Measurements from ENCODE around the gene MYH13. TPM values are rescaled to one million over a fixed set of nuclear protein-coding genes. Genes with fewer than 3 reads are reported as not detected.

Gene MYH13
- total and polyA plus RNA-seq, 9 of the 15 experiments (the other 6 are each of a cell fraction or from before 2014, with no cell fraction given) = 0.01 TPM; not detected in 8

DNA sequence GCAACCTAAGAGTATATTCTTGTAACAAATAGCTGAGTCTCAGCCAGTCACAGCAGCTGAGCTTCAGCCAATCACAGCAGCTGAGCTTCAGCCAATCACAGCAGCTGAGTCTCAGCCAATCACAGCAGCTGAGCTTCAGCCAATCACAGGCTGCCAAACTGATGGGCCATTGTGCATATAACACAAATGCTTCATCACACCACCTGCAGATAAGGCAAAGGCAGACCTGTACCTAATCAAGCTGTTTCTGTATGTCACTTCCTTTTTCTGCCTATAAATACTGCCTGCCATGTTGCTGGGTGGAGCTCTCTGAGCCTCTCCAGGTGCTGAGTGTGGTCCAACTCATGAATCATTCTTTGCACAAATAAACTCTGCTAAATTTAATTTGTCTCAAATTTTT, 19.9 kb downstream of the MYH13 start:
- CTCF ChIA-PET (ENCODE audit: low intra/inter-chr PET ratio) = no interaction called here
- no peak for TF ChIP-seq SMARCB1 (IDR thresholded peaks at IDR 0.05; ENCODE audit: insufficient read length, low read depth)
- TF ChIP-seq NR2F6 (CRISPR knock-in tag; IDR thresholded peaks at IDR 0.05) = no peak
- TF ChIP-seq PTRF (tag; IDR thresholded peaks at IDR 0.05) = no peak
- TF ChIP-seq ZNF778 (CRISPR knock-in tag; IDR thresholded peaks at IDR 0.05) = no peak
- TF ChIP-seq ZC3H8 (IDR thresholded peaks at IDR 0.05) = no peak
- TF ChIP-seq HDAC6 (IDR thresholded peaks at IDR 0.05; ENCODE audit: low read depth, low read length) = no peak
- no peak for TF ChIP-seq TAF7 (tag; IDR thresholded peaks at IDR 0.05)
- TF ChIP-seq POU5F1 (IDR thresholded peaks at IDR 0.05; ENCODE audit: borderline replicate concordance, low read depth, low read length, partially characterized antibody) = no peak
- TF ChIP-seq, protein P1, sequence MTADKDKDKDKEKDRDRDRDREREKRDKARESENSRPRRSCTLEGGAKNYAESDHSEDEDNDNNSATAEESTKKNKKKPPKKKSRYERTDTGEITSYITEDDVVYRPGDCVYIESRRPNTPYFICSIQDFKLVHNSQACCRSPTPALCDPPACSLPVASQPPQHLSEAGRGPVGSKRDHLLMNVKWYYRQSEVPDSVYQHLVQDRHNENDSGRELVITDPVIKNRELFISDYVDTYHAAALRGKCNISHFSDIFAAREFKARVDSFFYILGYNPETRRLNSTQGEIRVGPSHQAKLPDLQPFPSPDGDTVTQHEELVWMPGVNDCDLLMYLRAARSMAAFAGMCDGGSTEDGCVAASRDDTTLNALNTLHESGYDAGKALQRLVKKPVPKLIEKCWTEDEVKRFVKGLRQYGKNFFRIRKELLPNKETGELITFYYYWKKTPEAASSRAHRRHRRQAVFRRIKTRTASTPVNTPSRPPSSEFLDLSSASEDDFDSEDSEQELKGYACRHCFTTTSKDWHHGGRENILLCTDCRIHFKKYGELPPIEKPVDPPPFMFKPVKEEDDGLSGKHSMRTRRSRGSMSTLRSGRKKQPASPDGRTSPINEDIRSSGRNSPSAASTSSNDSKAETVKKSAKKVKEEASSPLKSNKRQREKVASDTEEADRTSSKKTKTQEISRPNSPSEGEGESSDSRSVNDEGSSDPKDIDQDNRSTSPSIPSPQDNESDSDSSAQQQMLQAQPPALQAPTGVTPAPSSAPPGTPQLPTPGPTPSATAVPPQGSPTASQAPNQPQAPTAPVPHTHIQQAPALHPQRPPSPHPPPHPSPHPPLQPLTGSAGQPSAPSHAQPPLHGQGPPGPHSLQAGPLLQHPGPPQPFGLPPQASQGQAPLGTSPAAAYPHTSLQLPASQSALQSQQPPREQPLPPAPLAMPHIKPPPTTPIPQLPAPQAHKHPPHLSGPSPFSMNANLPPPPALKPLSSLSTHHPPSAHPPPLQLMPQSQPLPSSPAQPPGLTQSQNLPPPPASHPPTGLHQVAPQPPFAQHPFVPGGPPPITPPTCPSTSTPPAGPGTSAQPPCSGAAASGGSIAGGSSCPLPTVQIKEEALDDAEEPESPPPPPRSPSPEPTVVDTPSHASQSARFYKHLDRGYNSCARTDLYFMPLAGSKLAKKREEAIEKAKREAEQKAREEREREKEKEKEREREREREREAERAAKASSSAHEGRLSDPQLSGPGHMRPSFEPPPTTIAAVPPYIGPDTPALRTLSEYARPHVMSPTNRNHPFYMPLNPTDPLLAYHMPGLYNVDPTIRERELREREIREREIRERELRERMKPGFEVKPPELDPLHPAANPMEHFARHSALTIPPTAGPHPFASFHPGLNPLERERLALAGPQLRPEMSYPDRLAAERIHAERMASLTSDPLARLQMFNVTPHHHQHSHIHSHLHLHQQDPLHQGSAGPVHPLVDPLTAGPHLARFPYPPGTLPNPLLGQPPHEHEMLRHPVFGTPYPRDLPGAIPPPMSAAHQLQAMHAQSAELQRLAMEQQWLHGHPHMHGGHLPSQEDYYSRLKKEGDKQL (CRISPR knock-in tag; IDR thresholded peaks at IDR 0.05; ENCODE audit: borderline replicate concordance) = no peak
- TF ChIP-seq CREB1 (IDR thresholded peaks at IDR 0.05) = no peak
- TF ChIP-seq CREB1 (CRISPR knock-in tag; IDR thresholded peaks at IDR 0.05) = no peak
- no peak for TF ChIP-seq PPARD (CRISPR knock-in tag; IDR thresholded peaks at IDR 0.05)
- TF ChIP-seq, protein P2, sequence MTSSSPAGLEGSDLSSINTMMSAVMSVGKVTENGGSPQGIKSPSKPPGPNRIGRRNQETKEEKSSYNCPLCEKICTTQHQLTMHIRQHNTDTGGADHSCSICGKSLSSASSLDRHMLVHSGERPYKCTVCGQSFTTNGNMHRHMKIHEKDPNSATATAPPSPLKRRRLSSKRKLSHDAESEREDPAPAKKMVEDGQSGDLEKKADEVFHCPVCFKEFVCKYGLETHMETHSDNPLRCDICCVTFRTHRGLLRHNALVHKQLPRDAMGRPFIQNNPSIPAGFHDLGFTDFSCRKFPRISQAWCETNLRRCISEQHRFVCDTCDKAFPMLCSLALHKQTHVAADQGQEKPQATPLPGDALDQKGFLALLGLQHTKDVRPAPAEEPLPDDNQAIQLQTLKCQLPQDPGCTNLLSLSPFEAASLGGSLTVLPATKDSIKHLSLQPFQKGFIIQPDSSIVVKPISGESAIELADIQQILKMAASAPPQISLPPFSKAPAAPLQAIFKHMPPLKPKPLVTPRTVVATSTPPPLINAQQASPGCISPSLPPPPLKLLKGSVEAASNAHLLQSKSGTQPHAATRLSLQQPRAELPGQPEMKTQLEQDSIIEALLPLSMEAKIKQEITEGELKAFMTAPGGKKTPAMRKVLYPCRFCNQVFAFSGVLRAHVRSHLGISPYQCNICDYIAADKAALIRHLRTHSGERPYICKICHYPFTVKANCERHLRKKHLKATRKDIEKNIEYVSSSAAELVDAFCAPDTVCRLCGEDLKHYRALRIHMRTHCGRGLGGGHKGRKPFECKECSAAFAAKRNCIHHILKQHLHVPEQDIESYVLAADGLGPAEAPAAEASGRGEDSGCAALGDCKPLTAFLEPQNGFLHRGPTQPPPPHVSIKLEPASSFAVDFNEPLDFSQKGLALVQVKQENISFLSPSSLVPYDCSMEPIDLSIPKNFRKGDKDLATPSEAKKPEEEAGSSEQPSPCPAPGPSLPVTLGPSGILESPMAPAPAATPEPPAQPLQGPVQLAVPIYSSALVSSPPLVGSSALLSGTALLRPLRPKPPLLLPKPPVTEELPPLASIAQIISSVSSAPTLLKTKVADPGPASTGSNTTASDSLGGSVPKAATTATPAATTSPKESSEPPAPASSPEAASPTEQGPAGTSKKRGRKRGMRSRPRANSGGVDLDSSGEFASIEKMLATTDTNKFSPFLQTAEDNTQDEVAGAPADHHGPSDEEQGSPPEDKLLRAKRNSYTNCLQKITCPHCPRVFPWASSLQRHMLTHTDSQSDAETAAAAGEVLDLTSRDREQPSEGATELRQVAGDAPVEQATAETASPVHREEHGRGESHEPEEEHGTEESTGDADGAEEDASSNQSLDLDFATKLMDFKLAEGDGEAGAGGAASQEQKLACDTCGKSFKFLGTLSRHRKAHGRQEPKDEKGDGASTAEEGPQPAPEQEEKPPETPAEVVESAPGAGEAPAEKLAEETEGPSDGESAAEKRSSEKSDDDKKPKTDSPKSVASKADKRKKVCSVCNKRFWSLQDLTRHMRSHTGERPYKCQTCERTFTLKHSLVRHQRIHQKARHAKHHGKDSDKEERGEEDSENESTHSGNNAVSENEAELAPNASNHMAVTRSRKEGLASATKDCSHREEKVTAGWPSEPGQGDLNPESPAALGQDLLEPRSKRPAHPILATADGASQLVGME (CRISPR knock-in tag; IDR thresholded peaks at IDR 0.05) = no peak
- no peak for ATAC-seq

More for the DNA sequence above, 19.9 kb downstream of the MYH13 start:
- H4K20me1 ChIP-seq (replicated peaks; ENCODE audit: control insufficient read depth, insufficient read depth, low read length) = no peaks in the 10 kb centered on the region
- intact Hi-C loops (cut with micrococcal nuclease) (loop anchor here (10.0 kb wide), 1 partner anchor 58 kb away; no protein-coding TSS in a partner anchor), in situ Hi-C loops (cut with MboI) (no loop called here)
- H3K9me3 ChIP-seq (replicated peaks; ENCODE audit: control insufficient read depth, insufficient read depth, low read depth, low read length) = no peaks in the 10 kb centered on the region
- no peaks in the 10 kb centered on the region for H3K9me1 ChIP-seq (ENCODE audit: control insufficient read depth, insufficient read depth, low read length)
- FAIRE-seq = no peak
- DNase-seq (ENCODE audit: extremely low read depth in 1 of 4, low spot score in 3 of 4) = no peak
- POLR2A ChIA-PET = no interaction called here
- no TSS peak for BruUV-seq (replicated peaks)
- H3K79me2 ChIP-seq (ENCODE audit: control insufficient read depth, insufficient read depth, low read length) = no peaks in the 10 kb centered on the region
- no peaks in the 10 kb centered on the region for H3K27me3 ChIP-seq (ENCODE audit: control insufficient read depth in 2 of 2, insufficient read depth in 2 of 2, low read length in 2 of 2)
- H3K9ac ChIP-seq (ENCODE audit: insufficient read depth in 1 of 2, low read depth in 2 of 2, low read length in 2 of 2) = no peak overlapping the region
- no peaks in the 10 kb centered on the region for H3K36me3 ChIP-seq (ENCODE audit: control insufficient read depth, insufficient read depth, low read length)
- H3K27ac ChIP-seq (ENCODE audit: extremely low read depth, low read depth, low read length) = no peak overlapping the region
- H3K4me3 ChIP-seq = no peak overlapping the region
- no peak overlapping the region for H3K4me2 ChIP-seq (ENCODE audit: insufficient read depth, low read length)
- no peaks in the 10 kb centered on the region for H3K4me1 ChIP-seq (replicated peaks in 1 of 2; ENCODE audit: control insufficient read depth in 2 of 2, insufficient read depth in 2 of 2, low read length in 2 of 2)
- no peak overlapping the region for H2AFZ ChIP-seq (ENCODE audit: low read depth, low read length)
